ENCODE measurements around the gene AFF3.

The AFF3 gene

DNA sequence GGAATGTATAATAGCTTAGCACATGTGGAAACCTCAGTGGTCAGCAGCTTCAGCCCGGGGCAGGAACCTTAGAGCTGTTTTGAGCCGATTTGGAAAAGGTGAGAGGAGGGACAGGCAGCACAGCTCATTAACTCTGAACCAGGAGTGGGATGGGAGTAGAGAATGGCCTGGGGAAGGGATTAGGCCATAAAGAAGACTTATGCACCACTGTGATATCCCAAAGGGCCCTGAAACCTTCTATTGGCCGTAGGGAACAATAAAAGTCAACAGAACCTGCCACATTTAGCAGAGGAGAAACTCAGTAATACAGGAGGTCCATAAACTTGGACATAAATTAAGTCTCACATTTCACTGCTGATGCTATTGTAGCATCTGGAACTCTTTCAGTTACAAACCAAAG is 528.4 kb downstream of the AFF3 start:
- Histone ChIP-seq H3K27me3 (ENCODE audit: insufficient read depth, low read length) (peaks cover 3% of the 10 kb centered on the region; the same call in 1 of the 2 replicates), H3K79me2 (ENCODE audit: control insufficient read depth, insufficient read depth, low read length, unreplicated experiment) (no peaks in the 10 kb centered on the region), H2AFZ (ENCODE audit: low read length, unreplicated experiment) (no peak overlapping the region), H3K36me3 (ENCODE audit: insufficient read depth, low read length) (no peaks in the 10 kb centered on the region), H3K4me3 (ENCODE audit: low read depth, low read length) (no peak overlapping the region), H3K4me1 (ENCODE audit: control insufficient read depth, insufficient read depth, low read length, unreplicated experiment) (no peaks in the 10 kb centered on the region), H3K27ac (ENCODE audit: low read depth, low read length) (no peak overlapping the region)

DNA sequence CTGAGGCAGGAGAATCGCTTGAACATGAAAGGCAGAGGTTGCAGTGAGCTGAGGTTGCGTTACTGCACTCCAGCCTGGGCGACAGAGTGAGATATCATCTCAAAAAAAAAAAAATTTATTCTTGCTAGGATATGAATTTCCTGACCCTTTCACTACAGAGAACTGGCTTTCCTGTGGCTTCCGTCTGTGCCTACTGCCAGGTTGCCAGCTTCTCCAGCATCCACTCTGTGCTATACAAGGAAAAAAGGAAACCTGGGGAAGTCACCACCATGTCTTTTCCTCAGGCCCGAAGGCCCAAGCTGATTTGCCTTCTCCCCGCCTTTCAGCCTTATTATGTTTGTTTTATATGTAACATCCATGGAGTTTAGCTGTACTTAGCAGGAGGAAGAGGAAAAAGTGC is 530.6 kb downstream of the AFF3 start:
- H3K27ac ChIP-seq (ENCODE audit: low read depth, low read length): no peak overlapping the region
- H3K4me3 ChIP-seq (ENCODE audit: low read depth, low read length): no peak overlapping the region
- no peak overlapping the region for H2AFZ ChIP-seq (ENCODE audit: low read length, unreplicated experiment)
- H3K4me1 ChIP-seq (ENCODE audit: control insufficient read depth, insufficient read depth, low read length, unreplicated experiment): no peaks in the 10 kb centered on the region
- H3K27me3 ChIP-seq (ENCODE audit: insufficient read depth, low read length): no peaks in the 10 kb centered on the region
- no peaks in the 10 kb centered on the region for H3K36me3 ChIP-seq (ENCODE audit: insufficient read depth, low read length)
- no peaks in the 10 kb centered on the region for H3K79me2 ChIP-seq (ENCODE audit: control insufficient read depth, insufficient read depth, low read length, unreplicated experiment)

DNA sequence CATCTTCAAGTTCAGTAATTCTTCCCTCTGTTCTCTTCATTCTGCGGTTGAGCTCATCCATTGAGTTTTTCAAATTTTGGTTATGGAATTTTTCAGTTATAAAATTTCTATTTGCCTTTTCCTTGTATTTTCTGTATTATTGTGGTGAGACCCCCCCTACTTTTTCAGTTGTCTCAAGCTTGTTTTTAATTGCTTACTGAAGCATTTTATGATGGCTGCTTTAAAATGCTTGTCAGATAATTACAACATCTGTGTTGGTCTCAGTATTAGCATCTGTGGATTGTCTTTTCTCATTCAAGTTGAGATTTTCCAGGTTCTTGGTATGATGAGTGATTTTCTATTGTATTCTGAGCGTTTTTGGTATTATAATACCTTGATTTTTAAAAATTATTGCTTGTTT is 531.4 kb downstream of the AFF3 start:
- H3K79me2 ChIP-seq (ENCODE audit: control insufficient read depth, insufficient read depth, low read length, unreplicated experiment): no peaks in the 10 kb centered on the region
- no peak overlapping the region for H2AFZ ChIP-seq (ENCODE audit: low read length, unreplicated experiment)
- H3K27me3 ChIP-seq (ENCODE audit: insufficient read depth, low read length): no peaks in the 10 kb centered on the region
- no peaks in the 10 kb centered on the region for H3K4me1 ChIP-seq (ENCODE audit: control insufficient read depth, insufficient read depth, low read length, unreplicated experiment)
- H3K36me3 ChIP-seq (ENCODE audit: insufficient read depth, low read length): no peaks in the 10 kb centered on the region
- no peak overlapping the region for H3K4me3 ChIP-seq (ENCODE audit: low read depth, low read length)
- no peak overlapping the region for H3K27ac ChIP-seq (ENCODE audit: low read depth, low read length)

DNA sequence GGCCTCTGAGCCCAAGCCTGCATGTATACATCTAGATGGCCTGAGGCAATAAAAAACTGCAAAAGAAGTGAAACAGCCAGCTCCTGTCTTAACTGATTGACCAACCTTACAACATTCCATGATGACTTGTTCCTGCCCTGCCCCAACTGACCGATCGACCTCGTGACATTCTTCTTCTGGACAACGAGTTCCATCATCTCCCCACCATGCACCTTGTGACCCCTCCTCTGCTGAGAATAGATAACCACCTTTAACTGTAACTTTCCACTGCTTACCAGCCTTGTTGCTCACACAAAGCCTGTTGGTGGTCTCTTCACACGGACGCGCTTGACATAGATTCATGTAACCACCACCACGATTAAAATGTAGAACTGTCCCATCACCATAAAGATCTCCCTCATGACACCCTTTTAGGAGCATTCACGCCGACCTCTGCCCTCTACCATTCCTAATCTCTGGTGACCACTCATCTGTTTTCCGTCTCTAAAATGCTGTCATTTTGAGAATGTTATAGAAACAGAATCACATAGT is 532.5 kb downstream of the AFF3 start:
- Histone ChIP-seq H3K4me3 (ENCODE audit: low read depth, low read length) (no peak overlapping the region), H3K4me1 (ENCODE audit: control insufficient read depth, insufficient read depth, low read length, unreplicated experiment) (no peaks in the 10 kb centered on the region), H2AFZ (ENCODE audit: low read length, unreplicated experiment) (no peak overlapping the region), H3K27me3 (ENCODE audit: insufficient read depth, low read length) (no peaks in the 10 kb centered on the region), H3K27ac (ENCODE audit: low read depth, low read length) (no peak overlapping the region), H3K36me3 (ENCODE audit: insufficient read depth, low read length) (no peaks in the 10 kb centered on the region), H3K79me2 (ENCODE audit: control insufficient read depth, insufficient read depth, low read length, unreplicated experiment) (no peaks in the 10 kb centered on the region)

DNA sequence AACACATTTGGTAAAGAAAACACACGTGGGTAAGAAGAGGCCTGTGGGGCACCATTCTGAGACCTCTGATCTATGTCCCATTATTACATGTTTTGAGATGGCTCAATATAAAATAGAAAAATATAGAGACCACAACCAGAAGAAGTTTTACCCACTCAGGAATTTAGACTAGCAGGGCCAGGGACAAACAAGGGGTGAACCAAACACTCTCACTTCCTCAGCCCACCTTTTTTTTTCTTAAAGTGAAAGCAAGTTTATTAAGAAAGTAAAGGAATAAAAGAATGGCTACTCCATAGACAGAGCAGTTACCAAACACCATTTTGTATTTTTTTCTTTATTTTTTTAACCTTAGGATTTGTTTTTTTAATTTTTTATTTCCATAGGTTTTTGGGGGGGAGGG is 533.5 kb downstream of the AFF3 start:
- H3K79me2 ChIP-seq (ENCODE audit: control insufficient read depth, insufficient read depth, low read length, unreplicated experiment): no peaks in the 10 kb centered on the region
- no peaks in the 10 kb centered on the region for H3K27me3 ChIP-seq (ENCODE audit: insufficient read depth, low read length)
- no peaks in the 10 kb centered on the region for H3K4me1 ChIP-seq (ENCODE audit: control insufficient read depth, insufficient read depth, low read length, unreplicated experiment)
- H3K36me3 ChIP-seq (ENCODE audit: insufficient read depth, low read length): no peaks in the 10 kb centered on the region
- no peak overlapping the region for H3K27ac ChIP-seq (ENCODE audit: low read depth, low read length)
- H2AFZ ChIP-seq (ENCODE audit: low read length, unreplicated experiment): no peak overlapping the region
- no peak overlapping the region for H3K4me3 ChIP-seq (ENCODE audit: low read depth, low read length)

DNA sequence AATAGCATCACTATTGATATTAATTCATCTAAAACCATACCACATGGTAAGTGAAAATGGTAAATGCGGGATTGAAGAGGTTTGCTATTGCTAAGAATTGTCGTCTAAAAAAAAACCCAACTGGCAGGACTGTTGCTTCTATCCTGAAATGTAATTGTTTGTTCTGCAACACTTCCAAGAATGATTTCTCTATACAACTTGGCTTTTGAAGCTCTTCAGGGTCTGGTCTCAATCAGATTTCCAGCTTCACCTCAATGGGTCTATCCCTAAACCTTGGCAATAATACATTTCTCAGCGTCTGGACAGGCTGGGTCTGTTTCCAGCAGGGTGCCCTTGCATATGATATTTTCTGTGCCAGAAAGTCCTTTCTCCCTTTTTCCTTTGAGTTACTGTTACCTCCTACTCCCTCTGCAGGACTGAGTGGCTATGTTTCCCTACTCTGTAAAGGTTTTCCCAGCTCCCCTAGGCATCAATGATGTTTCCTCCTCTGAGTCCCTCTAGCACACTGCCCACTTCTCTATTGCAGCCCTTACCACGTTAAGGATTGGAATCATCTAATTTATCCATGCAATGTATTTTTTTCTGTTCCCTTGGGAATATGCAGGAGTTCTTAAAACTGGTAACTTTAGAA is 534.4 kb downstream of the AFF3 start:
- Histone ChIP-seq H3K4me1 (ENCODE audit: control insufficient read depth, insufficient read depth, low read length, unreplicated experiment) (no peaks in the 10 kb centered on the region), H3K27ac (ENCODE audit: low read depth, low read length) (no peak overlapping the region), H3K79me2 (ENCODE audit: control insufficient read depth, insufficient read depth, low read length, unreplicated experiment) (no peaks in the 10 kb centered on the region), H3K4me3 (ENCODE audit: low read depth, low read length) (no peak overlapping the region), H3K27me3 (ENCODE audit: insufficient read depth, low read length) (no peaks in the 10 kb centered on the region), H3K36me3 (ENCODE audit: insufficient read depth, low read length) (no peaks in the 10 kb centered on the region), H2AFZ (ENCODE audit: low read length, unreplicated experiment) (no peak overlapping the region)

DNA sequence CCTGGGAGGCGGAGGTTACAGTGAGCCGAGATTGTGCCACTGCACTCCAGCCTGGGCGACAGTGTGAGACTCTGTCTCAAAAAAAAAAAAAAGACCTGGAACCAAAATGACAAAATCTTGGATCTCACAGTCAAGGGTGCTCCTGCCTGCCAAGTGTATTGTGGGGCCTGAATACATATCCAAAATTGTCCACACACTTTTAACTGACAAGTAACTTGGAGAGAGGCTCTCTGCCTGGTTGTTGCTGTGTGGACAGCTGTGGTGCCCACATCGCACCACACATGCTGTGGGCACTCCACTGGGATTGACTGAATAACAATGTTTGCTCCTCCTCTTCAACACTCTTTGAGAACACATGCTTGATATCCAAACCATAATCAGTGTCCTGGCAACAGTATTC is 534.9 kb downstream of the AFF3 start:
- no peaks in the 10 kb centered on the region for H3K27me3 ChIP-seq (ENCODE audit: insufficient read depth, low read length)
- peaks cover 4% of the 10 kb centered on the region for H3K4me1 ChIP-seq (ENCODE audit: control insufficient read depth, insufficient read depth, low read length, unreplicated experiment)
- H3K4me3 ChIP-seq (ENCODE audit: low read depth, low read length): no peak overlapping the region
- H3K27ac ChIP-seq (ENCODE audit: low read depth, low read length): no peak overlapping the region
- H3K36me3 ChIP-seq (ENCODE audit: insufficient read depth, low read length): no peaks in the 10 kb centered on the region
- no peak overlapping the region for H2AFZ ChIP-seq (ENCODE audit: low read length, unreplicated experiment)
- no peaks in the 10 kb centered on the region for H3K79me2 ChIP-seq (ENCODE audit: control insufficient read depth, insufficient read depth, low read length, unreplicated experiment)

DNA sequence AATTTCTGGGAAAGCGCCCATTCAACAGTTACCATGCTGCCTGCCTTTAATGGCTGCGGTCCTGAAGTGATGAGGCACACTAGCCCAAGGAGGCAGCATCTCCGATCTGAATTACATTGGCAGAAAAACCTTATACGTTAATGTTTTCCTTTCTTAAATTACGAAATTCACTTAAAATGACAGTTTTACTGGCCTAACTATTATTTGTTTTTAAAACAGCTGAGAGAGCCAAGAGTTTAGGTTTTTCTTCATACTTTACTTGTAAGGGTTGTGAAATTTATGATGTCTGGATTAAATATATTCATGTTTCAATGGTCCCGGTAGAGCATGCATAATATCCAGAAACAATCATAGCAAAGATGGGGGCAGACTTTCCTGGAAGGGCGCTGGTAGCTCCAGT is 537.4 kb downstream of the AFF3 start:
- peaks cover 4% of the 10 kb centered on the region; the same call in 1 of the 2 replicates for H3K27me3 ChIP-seq (ENCODE audit: insufficient read depth, low read length)
- no peak overlapping the region for H2AFZ ChIP-seq (ENCODE audit: low read length, unreplicated experiment)
- H3K79me2 ChIP-seq (ENCODE audit: control insufficient read depth, insufficient read depth, low read length, unreplicated experiment): no peaks in the 10 kb centered on the region
- H3K4me1 ChIP-seq (ENCODE audit: control insufficient read depth, insufficient read depth, low read length, unreplicated experiment): peaks cover 11% of the 10 kb centered on the region
- H3K27ac ChIP-seq (ENCODE audit: low read depth, low read length): no peak overlapping the region
- no peaks in the 10 kb centered on the region for H3K36me3 ChIP-seq (ENCODE audit: insufficient read depth, low read length)
- no peak overlapping the region for H3K4me3 ChIP-seq (ENCODE audit: low read depth, low read length)

DNA sequence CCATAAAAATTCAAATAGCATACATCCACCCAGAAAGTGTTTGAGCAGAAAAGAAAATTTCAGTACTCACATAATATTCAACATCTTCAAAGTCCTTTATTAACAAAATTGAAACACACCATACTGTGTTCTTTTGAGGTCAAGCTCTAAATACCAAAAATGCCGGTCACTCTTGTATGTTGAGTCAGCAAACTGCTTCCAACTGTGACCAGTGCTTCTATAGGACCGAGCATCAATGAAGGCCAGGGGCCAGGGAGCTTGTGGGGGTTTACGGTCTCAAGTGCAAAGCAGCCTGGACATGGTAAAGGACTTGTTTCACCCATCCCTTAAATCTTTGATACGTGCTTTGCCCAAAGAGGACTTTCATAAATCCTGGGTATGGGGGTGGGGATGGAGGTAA is 539.9 kb downstream of the AFF3 start:
- Histone ChIP-seq H3K4me1 (ENCODE audit: control insufficient read depth, insufficient read depth, low read length, unreplicated experiment) (peaks cover 11% of the 10 kb centered on the region), H3K79me2 (ENCODE audit: control insufficient read depth, insufficient read depth, low read length, unreplicated experiment) (no peaks in the 10 kb centered on the region), H3K27me3 (ENCODE audit: insufficient read depth, low read length) (peaks cover 4% of the 10 kb centered on the region; the same call in 1 of the 2 replicates), H3K36me3 (ENCODE audit: insufficient read depth, low read length) (no peaks in the 10 kb centered on the region), H2AFZ (ENCODE audit: low read length, unreplicated experiment) (no peak overlapping the region), H3K4me3 (ENCODE audit: low read depth, low read length) (no peak overlapping the region), H3K27ac (ENCODE audit: low read depth, low read length) (no peak overlapping the region)

DNA sequence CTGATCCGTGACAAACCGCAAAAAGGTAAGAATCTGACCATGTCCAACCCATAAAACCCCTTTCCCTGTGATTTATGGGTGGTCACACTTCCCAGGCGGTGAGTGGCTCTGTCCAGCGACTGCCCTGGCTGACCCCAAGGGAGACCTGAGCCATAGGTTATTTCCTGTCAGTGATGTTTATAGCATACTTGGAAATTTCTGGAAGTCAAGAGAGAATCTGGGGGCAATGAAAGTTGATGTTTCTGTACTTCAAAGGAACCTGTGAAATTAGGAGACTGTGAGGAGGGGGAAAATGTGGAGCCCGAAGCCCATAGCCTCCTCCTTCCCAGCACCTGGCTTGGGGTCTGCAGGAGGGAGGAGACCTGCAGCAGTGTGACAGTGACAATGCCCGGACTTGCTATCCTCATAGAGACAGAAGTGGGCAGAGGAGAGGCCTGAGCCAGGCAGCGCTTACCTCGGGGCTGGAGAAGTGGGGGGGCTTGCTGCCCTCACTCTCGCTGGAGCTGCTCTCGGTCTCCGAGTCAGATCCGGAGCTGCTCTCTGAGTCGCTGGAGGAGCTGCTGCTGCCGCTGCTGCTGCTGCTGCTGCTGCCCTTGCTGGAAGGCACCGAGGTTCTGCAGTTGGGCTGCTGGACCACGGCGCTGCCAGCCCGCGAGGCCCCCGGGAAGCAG is 541.3 kb downstream of the AFF3 start:
- Histone ChIP-seq H3K79me2 (ENCODE audit: control insufficient read depth, insufficient read depth, low read length, unreplicated experiment) (no peaks in the 10 kb centered on the region), H3K4me1 (ENCODE audit: control insufficient read depth, insufficient read depth, low read length, unreplicated experiment) (peaks cover 11% of the 10 kb centered on the region), H3K27ac (ENCODE audit: low read depth, low read length) (no peak overlapping the region), H3K36me3 (ENCODE audit: insufficient read depth, low read length) (no peaks in the 10 kb centered on the region), H3K27me3 (ENCODE audit: insufficient read depth, low read length) (peaks cover 4% of the 10 kb centered on the region; the same call in 1 of the 2 replicates), H2AFZ (ENCODE audit: low read length, unreplicated experiment) (no peak overlapping the region), H3K4me3 (ENCODE audit: low read depth, low read length) (no peak overlapping the region)

DNA sequence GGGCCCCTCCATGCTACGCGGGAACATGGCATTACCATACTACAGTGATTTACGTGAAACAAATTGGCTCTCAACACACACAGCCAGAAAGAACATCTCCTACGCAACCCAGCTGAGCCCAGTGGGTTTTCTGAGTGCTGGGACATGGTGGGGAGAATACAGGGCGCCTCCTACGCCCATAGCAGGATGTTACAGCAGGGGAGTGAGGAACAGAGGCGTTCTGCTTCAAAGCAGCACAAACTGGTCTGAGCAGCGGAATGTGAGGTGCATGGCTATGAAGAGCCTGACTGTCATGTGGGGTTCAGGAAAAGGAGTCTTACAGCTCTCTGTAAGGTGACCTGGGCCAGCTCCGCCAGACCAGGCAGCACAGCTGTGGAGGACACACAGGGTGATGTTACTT is 543.9 kb downstream of the AFF3 start:
- Histone ChIP-seq H3K36me3 (ENCODE audit: insufficient read depth, low read length) (no peaks in the 10 kb centered on the region), H3K27ac (ENCODE audit: low read depth, low read length) (no peak overlapping the region), H3K27me3 (ENCODE audit: insufficient read depth, low read length) (peaks cover 4% of the 10 kb centered on the region; the same call in 1 of the 2 replicates), H3K4me3 (ENCODE audit: low read depth, low read length) (no peak overlapping the region), H3K4me1 (ENCODE audit: control insufficient read depth, insufficient read depth, low read length, unreplicated experiment) (peaks cover 11% of the 10 kb centered on the region), H2AFZ (ENCODE audit: low read length, unreplicated experiment) (no peak overlapping the region), H3K79me2 (ENCODE audit: control insufficient read depth, insufficient read depth, low read length, unreplicated experiment) (no peaks in the 10 kb centered on the region)

Data from ACC112 (cell line).